ENCODE results near the gene GJB4. TPM values are rescaled to one million over a fixed set of nuclear protein-coding genes. Genes with fewer than 3 reads are reported as not detected.

Gene GJB4
- total and polyA plus RNA-seq, 4 experiments from 2014 or later = not detected

DNA sequence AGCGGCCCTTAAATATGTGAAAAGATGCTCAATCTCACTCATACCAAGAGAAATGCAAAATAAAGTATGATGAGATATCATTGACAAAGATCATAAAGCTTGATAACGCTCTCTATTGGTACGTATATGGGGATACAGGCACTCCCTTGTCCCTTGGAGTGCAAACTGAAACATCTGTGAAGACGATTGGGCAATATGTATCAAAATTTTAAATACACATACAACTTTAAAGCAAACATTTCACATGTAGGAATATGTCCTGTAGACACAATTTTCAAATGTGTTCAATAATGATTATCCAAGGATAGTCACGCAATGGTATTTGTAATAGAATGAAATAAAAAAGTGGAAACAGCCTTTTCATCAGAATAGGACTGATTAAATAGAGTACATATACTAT, 19.5 kb downstream of the GJB4 start:
- Histone ChIP-seq H3K4me1 (ENCODE audit: insufficient read depth, low read length) (peaks cover 10% of the 10 kb centered on the region), H3K27ac (ENCODE audit: low read depth, low read length) (no peak overlapping the region), H3K36me3 (ENCODE audit: insufficient read depth, low read length) (no peaks in the 10 kb centered on the region), H3K4me3 (ENCODE audit: low read length in 2 of 2) (no peak overlapping the region), H3K9me3 (ENCODE audit: control insufficient read depth in 1 of 2, low read length in 2 of 2) (no peaks in the 10 kb centered on the region), H3K27me3 (ENCODE audit: insufficient read depth, low read length) (peaks cover 11% of the 10 kb centered on the region)
- Mint-ChIP-seq H3K27ac (no peak overlapping the region), H3K4me1 (peaks cover 0 to 2% (median 0%) of the 10 kb centered on the region in 4 donors), H3K4me3 (no peak overlapping the region), H3K9me3 (no peaks in the 10 kb centered on the region), H3K36me3 (no peaks in the 10 kb centered on the region), H3K27me3 (peaks cover 8 to 33% of the 10 kb centered on the region in 2 donors)
- POLR2A ChIA-PET (ENCODE audit: partially characterized antibody) = no interaction called here
- CTCF ChIA-PET (ENCODE audit: partially characterized antibody) = interaction anchor here (1.0 kb wide), 1 partner anchor 35 kb away, joined by 4 read pairs; no protein-coding TSS in a partner anchor
- intact Hi-C loops (cut with micrococcal nuclease) = no loop called here
- DNase-seq = no peak

GRCh38 chr1:34779526-34779925, 20.0 kb downstream of the GJB4 start:
- peaks cover 8 to 38% of the 10 kb centered on the region in 2 donors for H3K27me3 Mint-ChIP-seq
- peaks cover 0 to 2% (median 0%) of the 10 kb centered on the region in 4 donors for H3K4me1 Mint-ChIP-seq
- no peaks in the 10 kb centered on the region for H3K36me3 Mint-ChIP-seq
- H3K4me3 Mint-ChIP-seq = peak overlapping the region in 1 of 8 donors; percentile 37
- no peak for DNase-seq
- H3K4me1 ChIP-seq (ENCODE audit: insufficient read depth, low read length) = peaks cover 10% of the 10 kb centered on the region
- no peaks in the 10 kb centered on the region for H3K9me3 ChIP-seq (ENCODE audit: control insufficient read depth in 1 of 2, low read length in 2 of 2)
- no peak overlapping the region for H3K4me3 ChIP-seq (ENCODE audit: low read length in 2 of 2)
- no peaks in the 10 kb centered on the region for H3K9me3 Mint-ChIP-seq
- intact Hi-C loops (cut with micrococcal nuclease) = no loop called here
- H3K27me3 ChIP-seq (ENCODE audit: insufficient read depth, low read length) = peaks cover 11% of the 10 kb centered on the region
- H3K36me3 ChIP-seq (ENCODE audit: insufficient read depth, low read length) = no peaks in the 10 kb centered on the region
- no peak overlapping the region for H3K27ac Mint-ChIP-seq
- H3K27ac ChIP-seq (ENCODE audit: low read depth, low read length) = no peak overlapping the region
- ChIA-PET POLR2A (ENCODE audit: partially characterized antibody) (no interaction called here), CTCF (ENCODE audit: partially characterized antibody) (no interaction called here)

- Mint-ChIP-seq H3K27me3 (peaks cover 8 to 40% of the 10 kb centered on the region in 2 donors), H3K4me1 (peaks cover 0 to 2% (median 0%) of the 10 kb centered on the region in 4 donors), H3K9me3 (no peaks in the 10 kb centered on the region), H3K27ac (no peak overlapping the region), H3K36me3 (no peaks in the 10 kb centered on the region), H3K4me3 (peak overlapping the region in 1 of 8 donors; percentile 37)
- no peaks in the 10 kb centered on the region for H3K9me3 ChIP-seq (ENCODE audit: control insufficient read depth in 1 of 2, low read length in 2 of 2)
- ChIA-PET POLR2A (ENCODE audit: partially characterized antibody) (no interaction called here), CTCF (ENCODE audit: partially characterized antibody) (no interaction called here)
- no peaks in the 10 kb centered on the region for H3K36me3 ChIP-seq (ENCODE audit: insufficient read depth, low read length)
- intact Hi-C loops (cut with micrococcal nuclease) = no loop called here
- DNase-seq = no peak
- H3K4me1 ChIP-seq (ENCODE audit: insufficient read depth, low read length) = peaks cover 10% of the 10 kb centered on the region
- peaks cover 11% of the 10 kb centered on the region for H3K27me3 ChIP-seq (ENCODE audit: insufficient read depth, low read length)
- H3K27ac ChIP-seq (ENCODE audit: low read depth, low read length) = no peak overlapping the region
- no peak overlapping the region for H3K4me3 ChIP-seq (ENCODE audit: low read length in 2 of 2)
Observed at GRCh38 chr1:34779962-34780361, 20.4 kb downstream of the GJB4 start.

DNA sequence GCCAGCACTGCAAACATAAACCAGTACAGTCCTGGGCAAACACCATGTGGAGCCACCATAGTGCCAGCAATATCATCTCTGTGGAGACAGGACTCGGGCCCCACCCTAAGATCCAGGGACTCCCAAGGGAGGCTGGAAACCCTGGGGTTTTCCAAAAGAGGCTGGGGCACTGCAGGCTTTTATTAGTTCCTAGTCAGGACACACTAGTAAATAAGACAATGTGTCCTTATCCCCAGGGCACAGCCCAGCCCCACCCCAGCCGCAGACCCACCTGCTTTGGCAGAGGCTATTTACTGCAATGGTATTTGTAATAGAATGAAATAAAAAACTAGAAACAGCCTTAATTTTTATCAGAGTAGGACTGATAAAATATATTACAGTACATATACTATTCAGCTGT, 21.0 kb downstream of the GJB4 start:
- Mint-ChIP-seq H3K36me3 (no peaks in the 10 kb centered on the region), H3K27ac (no peak overlapping the region), H3K9me3 (no peaks in the 10 kb centered on the region), H3K27me3 (peaks cover 9 to 40% of the 10 kb centered on the region in 2 donors), H3K4me3 (peak overlapping the region in 2 of 8 donors; percentile 14 to 38), H3K4me1 (peaks cover 0 to 2% (median 0%) of the 10 kb centered on the region in 4 donors)
- DNase-seq = no peak
- intact Hi-C loops (cut with micrococcal nuclease) = no loop called here
- no peak overlapping the region for H3K27ac ChIP-seq (ENCODE audit: low read depth, low read length)
- ChIA-PET POLR2A (ENCODE audit: partially characterized antibody) (no interaction called here), CTCF (ENCODE audit: partially characterized antibody) (no interaction called here)
- H3K36me3 ChIP-seq (ENCODE audit: insufficient read depth, low read length) = no peaks in the 10 kb centered on the region
- no peak overlapping the region for H3K4me3 ChIP-seq (ENCODE audit: low read length in 2 of 2)
- peaks cover 10% of the 10 kb centered on the region for H3K4me1 ChIP-seq (ENCODE audit: insufficient read depth, low read length)
- H3K9me3 ChIP-seq (ENCODE audit: control insufficient read depth in 1 of 2, low read length in 2 of 2) = no peaks in the 10 kb centered on the region
- H3K27me3 ChIP-seq (ENCODE audit: insufficient read depth, low read length) = peaks cover 11% of the 10 kb centered on the region

- ChIA-PET POLR2A (ENCODE audit: partially characterized antibody) (no interaction called here), CTCF (ENCODE audit: partially characterized antibody) (no interaction called here)
- Histone ChIP-seq H3K9me3 (ENCODE audit: control insufficient read depth in 1 of 2, low read length in 2 of 2) (no peaks in the 10 kb centered on the region), H3K4me3 (ENCODE audit: low read length in 2 of 2) (no peak within 1 kb of the TSS), H3K27me3 (ENCODE audit: insufficient read depth, low read length) (peaks cover 11% of the 10 kb centered on the region), H3K4me1 (ENCODE audit: insufficient read depth, low read length) (peaks cover 10% of the 10 kb centered on the region), H3K27ac (ENCODE audit: low read depth, low read length) (no peak within 1 kb of the TSS), H3K36me3 (ENCODE audit: insufficient read depth, low read length) (no peaks in the 10 kb centered on the region)
- peaks cover 9 to 42% of the 10 kb centered on the region in 2 donors for H3K27me3 Mint-ChIP-seq
- peak within 1 kb of the TSS in 3 of 8 donors; percentile 38 to 66 (median 61) for H3K4me3 Mint-ChIP-seq
- no peaks in the 10 kb centered on the region for H3K36me3 Mint-ChIP-seq
- H3K27ac Mint-ChIP-seq = no peak within 1 kb of the TSS
- peak in 1 of 5 donors; percentile 5 for DNase-seq
- intact Hi-C loops (cut with micrococcal nuclease) = no loop called here
- H3K4me1 Mint-ChIP-seq = peaks cover 0 to 2% (median under 1%) of the 10 kb centered on the region in 4 donors
- no peaks in the 10 kb centered on the region for H3K9me3 Mint-ChIP-seq
Observed at GRCh38 chr1:34781071-34781843, 21.7 kb downstream of the GJB4 start, which contains the start of gene GJB3. TSS of gene GJB3 (plus strand) at chr1:34781214. CDS start at chr1:34784763, 3,549 bp downstream.

DNA sequence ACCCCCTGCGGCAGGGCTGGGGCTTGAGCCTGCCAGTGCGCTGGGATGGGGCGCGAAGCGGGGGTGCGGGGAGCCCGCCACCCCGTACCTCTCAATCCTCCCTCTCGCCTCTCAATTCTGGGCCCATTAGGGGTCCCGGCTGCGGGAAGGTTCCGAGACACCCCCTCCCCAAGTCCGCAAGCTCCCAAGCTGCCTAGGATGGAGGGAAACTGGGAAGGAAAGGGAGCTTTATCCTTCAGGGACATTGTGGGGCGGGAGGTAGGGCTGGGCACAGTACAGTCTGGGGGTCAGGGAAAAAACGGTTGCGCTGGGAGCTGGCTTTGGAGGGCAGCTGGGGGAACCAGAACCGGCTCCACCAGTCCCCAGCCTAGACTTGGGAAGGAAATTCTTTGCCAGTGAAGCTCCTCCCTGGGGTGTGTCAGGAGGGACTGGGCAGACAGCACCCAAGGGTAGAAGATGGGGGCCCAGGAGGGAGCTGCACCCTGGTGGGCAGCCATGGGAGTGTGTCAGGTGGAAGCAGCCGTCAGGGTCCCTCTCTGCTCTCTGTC, 22.4 kb downstream of the GJB4 start:
- H3K4me3 Mint-ChIP-seq = peak overlapping the region in 1 of 8 donors; percentile 34
- H3K27ac ChIP-seq (ENCODE audit: low read depth, low read length) = no peak overlapping the region

DNA sequence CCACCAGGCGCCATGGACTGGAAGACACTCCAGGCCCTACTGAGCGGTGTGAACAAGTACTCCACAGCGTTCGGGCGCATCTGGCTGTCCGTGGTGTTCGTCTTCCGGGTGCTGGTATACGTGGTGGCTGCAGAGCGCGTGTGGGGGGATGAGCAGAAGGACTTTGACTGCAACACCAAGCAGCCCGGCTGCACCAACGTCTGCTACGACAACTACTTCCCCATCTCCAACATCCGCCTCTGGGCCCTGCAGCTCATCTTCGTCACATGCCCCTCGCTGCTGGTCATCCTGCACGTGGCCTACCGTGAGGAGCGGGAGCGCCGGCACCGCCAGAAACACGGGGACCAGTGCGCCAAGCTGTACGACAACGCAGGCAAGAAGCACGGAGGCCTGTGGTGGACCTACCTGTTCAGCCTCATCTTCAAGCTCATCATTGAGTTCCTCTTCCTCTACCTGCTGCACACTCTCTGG, 25.2 kb downstream of the GJB4 start:
- Mint-ChIP-seq H3K4me3 (no peak overlapping the region), H3K27ac (no peak overlapping the region), H3K27me3 (peaks cover 8 to 46% of the 10 kb centered on the region in 2 donors), H3K9me3 (no peaks in the 10 kb centered on the region), H3K36me3 (no peaks in the 10 kb centered on the region), H3K4me1 (peaks cover 0 to 6% (median 4%) of the 10 kb centered on the region in 4 donors)
- H3K27ac ChIP-seq (ENCODE audit: low read depth, low read length) = no peak overlapping the region
- CTCF ChIA-PET (ENCODE audit: partially characterized antibody) = interaction anchor here (1.2 kb wide), 1 partner anchor 9 kb away, joined by 3 read pairs; no protein-coding TSS in a partner anchor
- DNase-seq = no peak
- H3K36me3 ChIP-seq (ENCODE audit: insufficient read depth, low read length) = no peaks in the 10 kb centered on the region
- no peaks in the 10 kb centered on the region for H3K9me3 ChIP-seq (ENCODE audit: control insufficient read depth in 1 of 2, low read length in 2 of 2)
- no peak overlapping the region for H3K4me3 ChIP-seq (ENCODE audit: low read length in 2 of 2)
- POLR2A ChIA-PET (ENCODE audit: partially characterized antibody) = no interaction called here
- intact Hi-C loops (cut with micrococcal nuclease) = no loop called here
- H3K4me1 ChIP-seq (ENCODE audit: insufficient read depth, low read length) = peaks cover 10% of the 10 kb centered on the region
- peaks cover 11% of the 10 kb centered on the region for H3K27me3 ChIP-seq (ENCODE audit: insufficient read depth, low read length)

More for the DNA sequence above, 22.4 kb downstream of the GJB4 start:
- intact Hi-C loops (cut with micrococcal nuclease) = no loop called here
- H3K4me3 ChIP-seq (ENCODE audit: low read length in 2 of 2) = no peak overlapping the region
- ChIA-PET CTCF (ENCODE audit: partially characterized antibody) (no interaction called here), POLR2A (ENCODE audit: partially characterized antibody) (no interaction called here)
- H3K9me3 Mint-ChIP-seq = no peaks in the 10 kb centered on the region
- H3K27me3 Mint-ChIP-seq = peaks cover 10 to 48% of the 10 kb centered on the region in 2 donors
- H3K9me3 ChIP-seq (ENCODE audit: control insufficient read depth in 1 of 2, low read length in 2 of 2) = no peaks in the 10 kb centered on the region
- H3K4me1 ChIP-seq (ENCODE audit: insufficient read depth, low read length) = peaks cover 10% of the 10 kb centered on the region
- no peak for DNase-seq
- H3K27me3 ChIP-seq (ENCODE audit: insufficient read depth, low read length) = peaks cover 11% of the 10 kb centered on the region
- no peak overlapping the region for H3K27ac Mint-ChIP-seq
- no peaks in the 10 kb centered on the region for H3K36me3 Mint-ChIP-seq
- H3K4me1 Mint-ChIP-seq = peaks cover 0 to 6% (median 4%) of the 10 kb centered on the region in 4 donors
- no peaks in the 10 kb centered on the region for H3K36me3 ChIP-seq (ENCODE audit: insufficient read depth, low read length)
